ACC112 (cell line): ENCODE results near the gene ZDHHC8.

Experiments used
- H2AFZ ChIP-seq: fragments of 200-600 bp; sonication (generic); one replicate; pipeline ENCODE4 v1.6.0; 2017; ENCODE audit warnings: antibody characterized with exemption, low read length; ENCODE audit not compliant: unreplicated experiment
- H3K27ac ChIP-seq: fragments of 200-600 bp; sonication (generic); 2 replicates; pipeline ENCODE4 v1.5.1; 2014; ENCODE audit warnings: low read depth, mild to moderate bottlenecking, antibody characterized with exemption, low read length, moderate library complexity
- H3K27me3 ChIP-seq: fragments of 200-600 bp; sonication (generic); 2 replicates; pipeline ENCODE4 v1.6.1; 2014; ENCODE audit warnings: mild to moderate bottlenecking, antibody characterized with exemption, low read length, moderate library complexity, mixed read lengths; ENCODE audit not compliant: insufficient read depth
- H3K36me3 ChIP-seq: fragments of 200-600 bp; sonication (generic); 2 replicates; pipeline ENCODE4 v1.6.1; 2016; ENCODE audit warnings: mild to moderate bottlenecking, antibody characterized with exemption, low read length, moderate library complexity, mixed read lengths; ENCODE audit not compliant: insufficient read depth
- H3K4me1 ChIP-seq: fragments of 200-600 bp; sonication (generic); one replicate; pipeline ENCODE4 v1.6.1; 2016; ENCODE audit warnings: low read length, mixed read lengths; ENCODE audit not compliant: insufficient read depth, unreplicated experiment, control insufficient read depth
- H3K4me3 ChIP-seq: fragments of 200-600 bp; sonication (generic); 2 replicates; pipeline ENCODE4 v1.5.1; 2014; ENCODE audit warnings: mild to moderate bottlenecking, low read depth, low read length
- H3K79me2 ChIP-seq: fragments of 200-600 bp; sonication (generic); one replicate; pipeline ENCODE4 v1.6.0; 2016; ENCODE audit warnings: low read length; ENCODE audit not compliant: control insufficient read depth, unreplicated experiment, insufficient read depth

ZDHHC8 gene

GRCh38 chr22:20177217-20177911 lies 45.8 kb downstream of the ZDHHC8 start:
- Histone ChIP-seq H3K27me3 (no peaks in the 10 kb centered on the region), H3K36me3 (no peaks in the 10 kb centered on the region), H3K79me2 (no peaks in the 10 kb centered on the region), H3K4me3 (no peak overlapping the region), H3K27ac (no peak overlapping the region), H2AFZ (no peak overlapping the region), H3K4me1 (no peaks in the 10 kb centered on the region)

GRCh38 chr22:20178075-20178914 lies 46.7 kb downstream of the ZDHHC8 start:
- H3K4me1 ChIP-seq, result no peaks in the 10 kb centered on the region
- H3K79me2 ChIP-seq, result no peaks in the 10 kb centered on the region
- H3K27me3 ChIP-seq, result no peaks in the 10 kb centered on the region
- H3K27ac ChIP-seq, result no peak overlapping the region
- no peak overlapping the region for H2AFZ ChIP-seq
- no peaks in the 10 kb centered on the region for H3K36me3 ChIP-seq
- H3K4me3 ChIP-seq, result no peak overlapping the region

- H3K4me1 ChIP-seq, result no peaks in the 10 kb centered on the region
These were observed 47.3 kb downstream of the ZDHHC8 start for GRCh38 chr22:20178915-20179227.

GRCh38 chr22:20179455-20180244 lies 48.0 kb downstream of the ZDHHC8 start:
- Histone ChIP-seq H3K27ac (no peak overlapping the region), H3K79me2 (no peaks in the 10 kb centered on the region), H2AFZ (no peak overlapping the region), H3K36me3 (no peaks in the 10 kb centered on the region), H3K27me3 (no peaks in the 10 kb centered on the region), H3K4me1 (no peaks in the 10 kb centered on the region), H3K4me3 (no peak overlapping the region)

More at GRCh38 chr22:20178915-20179227, 47.3 kb downstream of the ZDHHC8 start:
- H3K27me3 ChIP-seq, result no peaks in the 10 kb centered on the region
- H3K27ac ChIP-seq, result no peak overlapping the region
- no peaks in the 10 kb centered on the region for H3K79me2 ChIP-seq
- no peak overlapping the region for H3K4me3 ChIP-seq
- no peak overlapping the region for H2AFZ ChIP-seq
- H3K36me3 ChIP-seq, result no peaks in the 10 kb centered on the region

- no peaks in the 10 kb centered on the region for H3K79me2 ChIP-seq
- H3K4me3 ChIP-seq, result no peak overlapping the region
- no peak overlapping the region for H3K27ac ChIP-seq
- no peaks in the 10 kb centered on the region for H3K4me1 ChIP-seq
- H2AFZ ChIP-seq, result no peak overlapping the region
- H3K36me3 ChIP-seq, result no peaks in the 10 kb centered on the region
- H3K27me3 ChIP-seq, result no peaks in the 10 kb centered on the region
These were observed 48.6 kb downstream of the ZDHHC8 start for GRCh38 chr22:20180245-20180630.

- no peaks in the 10 kb centered on the region for H3K36me3 ChIP-seq
- H3K27me3 ChIP-seq, result no peaks in the 10 kb centered on the region
These were observed 49.0 kb downstream of the ZDHHC8 start for GRCh38 chr22:20180640-20181039.

GRCh38 chr22:20181194-20181883 lies 49.7 kb downstream of the ZDHHC8 start:
- Histone ChIP-seq H2AFZ (no peak overlapping the region), H3K4me3 (no peak overlapping the region), H3K27ac (no peak overlapping the region), H3K27me3 (no peaks in the 10 kb centered on the region), H3K36me3 (no peaks in the 10 kb centered on the region), H3K79me2 (no peaks in the 10 kb centered on the region), H3K4me1 (no peaks in the 10 kb centered on the region)

More at GRCh38 chr22:20180640-20181039, 49.0 kb downstream of the ZDHHC8 start:
- H3K79me2 ChIP-seq, result no peaks in the 10 kb centered on the region
- no peak overlapping the region for H3K27ac ChIP-seq
- H3K4me1 ChIP-seq, result no peaks in the 10 kb centered on the region
- H2AFZ ChIP-seq, result no peak overlapping the region
- no peak overlapping the region for H3K4me3 ChIP-seq

GRCh38 chr22:20181884-20182236 lies 50.3 kb downstream of the ZDHHC8 start:
- no peaks in the 10 kb centered on the region for H3K36me3 ChIP-seq
- H3K4me3 ChIP-seq, result no peak overlapping the region
- no peak overlapping the region for H2AFZ ChIP-seq
- H3K79me2 ChIP-seq, result no peaks in the 10 kb centered on the region
- no peaks in the 10 kb centered on the region for H3K4me1 ChIP-seq
- H3K27me3 ChIP-seq, result no peaks in the 10 kb centered on the region
- no peak overlapping the region for H3K27ac ChIP-seq

GRCh38 chr22:20182365-20182764 lies 50.8 kb downstream of the ZDHHC8 start:
- Histone ChIP-seq H3K27me3 (no peaks in the 10 kb centered on the region), H3K36me3 (no peaks in the 10 kb centered on the region), H2AFZ (no peak overlapping the region), H3K27ac (no peak overlapping the region), H3K4me1 (no peaks in the 10 kb centered on the region), H3K79me2 (no peaks in the 10 kb centered on the region), H3K4me3 (no peak overlapping the region)

GRCh38 chr22:20183101-20183500 lies 51.5 kb downstream of the ZDHHC8 start:
- no peaks in the 10 kb centered on the region for H3K79me2 ChIP-seq
- H3K27ac ChIP-seq, result no peak overlapping the region
- no peaks in the 10 kb centered on the region for H3K4me1 ChIP-seq
- H2AFZ ChIP-seq, result no peak overlapping the region
- no peak overlapping the region for H3K4me3 ChIP-seq
- no peaks in the 10 kb centered on the region for H3K27me3 ChIP-seq
- no peaks in the 10 kb centered on the region for H3K36me3 ChIP-seq
